Urothelium cell line (cell line): Measurements from ENCODE around the gene ITPKB.

Experiments
- DNase-seq: peaks from one replicate; pipeline ENCODE4 v3.0.0; 2011; ENCODE audit warnings: low spot score, mixed read lengths
- FAIRE-seq: peaks from 2 replicates; lab custom pipeline; 2011; peaks lifted over from hg19 to GRCh38; lab: Jason Lieb, UNC

The ITPKB gene

DNA sequence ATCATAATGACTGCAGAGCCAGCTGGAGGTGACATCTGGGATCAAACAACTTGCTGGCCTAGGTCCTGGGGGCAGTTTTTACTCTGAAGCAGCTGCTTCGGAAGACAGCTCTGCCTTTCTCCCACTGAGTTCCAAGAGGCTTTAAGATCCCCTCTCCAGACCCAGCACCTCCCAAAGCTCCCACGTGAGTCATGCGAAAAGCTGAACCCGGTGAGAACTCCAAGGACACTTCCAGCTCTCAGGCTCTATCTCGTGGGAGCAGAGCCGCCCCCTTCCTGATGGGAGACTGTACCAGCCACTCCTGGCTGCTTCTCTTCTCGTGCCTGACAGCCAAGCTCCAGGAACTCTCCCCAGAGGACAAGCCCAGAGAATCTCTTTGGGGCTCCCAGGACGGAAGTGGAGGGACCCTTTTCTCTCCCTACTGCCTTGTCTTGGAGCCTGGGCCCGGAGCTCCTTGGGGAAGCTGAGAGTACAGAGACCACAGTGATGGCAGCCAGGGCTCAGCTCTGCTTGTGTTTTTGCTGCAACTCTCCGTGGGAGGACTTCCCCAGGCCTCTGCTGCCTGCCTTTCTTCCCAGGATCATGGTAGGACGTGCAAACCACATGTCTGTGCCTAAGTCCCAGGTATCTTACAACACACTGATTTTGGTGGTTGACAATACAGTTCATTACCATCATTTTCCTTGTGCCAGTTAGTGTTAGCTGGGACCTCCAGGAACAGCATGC is 149.9 kb downstream of the ITPKB start:
- DNase-seq (no peak), FAIRE-seq (no peak)

DNA sequence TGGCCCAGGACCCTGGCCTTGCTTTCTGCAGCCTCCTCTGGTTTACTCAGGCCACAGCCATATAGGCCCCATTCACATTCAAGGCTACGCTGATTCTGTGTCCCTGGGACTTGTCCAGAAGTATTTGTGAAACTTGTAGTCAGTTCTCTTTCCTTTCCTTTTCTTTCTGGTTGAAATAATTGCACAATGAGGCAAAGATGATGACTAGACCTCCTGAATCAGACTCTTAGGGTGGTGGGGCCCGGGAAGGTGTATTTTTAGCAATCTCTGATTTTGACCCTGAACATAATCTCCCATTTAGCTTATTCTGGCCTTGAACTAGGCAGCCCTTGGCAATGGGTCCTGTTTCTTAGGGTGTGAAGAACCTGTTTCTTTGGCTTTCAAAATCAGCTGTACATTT is 150.6 kb downstream of the ITPKB start:
- FAIRE-seq: no peak

DNA sequence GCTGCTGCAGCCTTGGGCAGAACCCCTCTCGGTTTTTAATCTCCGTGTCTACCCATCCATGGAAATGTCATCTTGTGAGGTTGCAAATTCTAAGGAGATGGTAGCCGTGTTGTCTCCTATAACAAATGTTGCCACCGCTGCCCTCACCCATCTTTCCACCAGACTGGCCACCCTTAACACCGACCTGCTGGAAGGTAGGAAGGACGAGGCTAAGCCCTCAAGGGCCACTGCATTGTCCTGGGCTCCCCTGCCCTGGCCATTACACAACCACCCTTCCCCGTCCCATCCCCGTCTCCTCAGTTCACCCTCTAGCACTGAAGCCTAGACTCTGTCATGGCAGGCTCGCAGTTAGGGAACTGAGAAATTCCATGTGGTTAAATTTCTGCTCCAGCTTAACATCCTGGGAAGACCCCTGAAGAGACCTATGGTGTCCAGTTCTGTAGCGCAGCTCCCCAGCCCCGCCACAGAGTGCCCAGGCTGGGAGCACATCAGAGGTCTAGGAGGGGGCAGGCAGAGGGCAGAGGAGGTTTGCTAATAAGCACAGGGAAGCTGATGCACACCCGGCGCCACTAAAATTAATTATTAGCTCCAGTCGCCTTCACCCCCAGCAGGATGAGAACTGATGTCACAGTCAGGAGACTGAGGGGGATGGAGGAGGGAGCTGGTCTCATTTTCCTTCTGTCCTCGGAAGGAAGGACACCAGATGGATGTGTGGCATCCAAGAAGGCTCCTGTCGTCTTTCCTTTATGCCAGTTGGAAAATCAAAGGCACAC is 152.2 kb downstream of the ITPKB start:
- DNase-seq (no peak), FAIRE-seq (no peak)

More for the DNA sequence above, 150.6 kb downstream of the ITPKB start:
- DNase-seq: no peak

DNA sequence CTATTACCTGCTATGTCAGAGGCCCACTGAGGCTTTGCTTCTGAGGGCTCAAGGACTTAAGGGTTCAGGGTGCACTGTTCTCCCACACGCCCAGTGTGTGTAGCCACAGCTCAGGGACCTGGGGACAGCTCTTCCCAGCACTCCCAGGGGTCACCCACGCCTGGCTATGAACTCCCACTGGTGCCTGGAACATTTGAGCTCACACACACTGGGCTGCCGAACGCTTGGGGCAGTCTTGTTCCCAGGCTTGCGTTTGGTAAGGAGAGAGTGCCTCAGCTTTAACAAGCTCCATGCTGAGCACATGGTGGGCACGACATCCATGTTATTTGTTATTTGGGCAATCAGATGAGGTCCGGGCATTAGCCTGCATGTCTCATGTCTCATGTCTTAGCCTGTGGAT is 153.0 kb downstream of the ITPKB start:
- FAIRE-seq: peak; percentile 37
- no peak for DNase-seq

DNA sequence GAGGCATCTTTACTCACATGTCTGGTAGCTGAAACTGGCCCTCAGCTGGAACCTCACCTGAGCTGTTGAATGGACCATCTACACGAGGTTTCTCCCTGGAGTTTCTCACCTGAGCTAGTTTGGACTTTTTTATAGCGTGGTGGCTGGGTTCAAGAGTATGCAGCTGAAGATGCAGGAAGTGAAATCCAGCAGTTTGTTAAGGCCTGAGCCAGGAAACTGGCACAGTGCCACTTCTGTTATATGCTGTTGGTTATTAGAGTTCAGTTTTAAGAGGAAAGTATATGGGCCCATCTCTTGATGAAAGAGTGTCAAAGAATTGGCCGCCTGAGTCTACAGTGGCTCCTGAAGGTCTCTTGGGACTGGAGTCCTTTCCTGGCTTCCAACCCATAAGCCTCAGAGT is 154.9 kb downstream of the ITPKB start:
- DNase-seq: no peak
- FAIRE-seq: no peak

DNA sequence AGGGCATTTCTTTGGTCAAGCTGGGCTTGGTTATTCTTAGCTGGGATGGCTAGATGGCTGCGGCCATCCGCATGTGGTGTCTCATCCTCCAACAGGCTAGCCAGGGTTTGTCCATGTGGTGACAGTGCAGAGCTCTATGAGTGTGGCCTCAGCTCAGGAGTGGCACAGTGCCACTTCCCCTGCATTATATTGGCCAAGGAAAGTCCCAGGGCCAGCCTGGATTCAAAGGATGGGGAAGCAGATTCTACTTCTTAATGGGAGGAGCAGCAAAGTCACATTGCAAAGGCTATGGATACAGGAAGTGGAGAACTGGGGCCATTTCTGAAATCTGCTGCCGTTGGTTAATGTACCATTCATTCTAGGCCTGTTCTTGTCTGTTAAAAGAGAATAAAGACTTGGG is 156.1 kb downstream of the ITPKB start:
- no peak for FAIRE-seq
- no peak for DNase-seq
